HG03108 (cell line): ENCODE results near the gene LDAH.
"Not testable (repeated sequence)": the region's sequence is repeated elsewhere in the genome, so short reads cannot be mapped to it uniquely, and the experiment has no call there.

ENCODE experiments used
- ATAC-seq: cut with Tn5 transposase; IDR thresholded peaks from one replicate; pipeline ENCODE4 v1.9.1; 2021; ENCODE audit warnings: moderate library complexity; ENCODE audit not compliant: unreplicated experiment

The LDAH gene

DNA sequence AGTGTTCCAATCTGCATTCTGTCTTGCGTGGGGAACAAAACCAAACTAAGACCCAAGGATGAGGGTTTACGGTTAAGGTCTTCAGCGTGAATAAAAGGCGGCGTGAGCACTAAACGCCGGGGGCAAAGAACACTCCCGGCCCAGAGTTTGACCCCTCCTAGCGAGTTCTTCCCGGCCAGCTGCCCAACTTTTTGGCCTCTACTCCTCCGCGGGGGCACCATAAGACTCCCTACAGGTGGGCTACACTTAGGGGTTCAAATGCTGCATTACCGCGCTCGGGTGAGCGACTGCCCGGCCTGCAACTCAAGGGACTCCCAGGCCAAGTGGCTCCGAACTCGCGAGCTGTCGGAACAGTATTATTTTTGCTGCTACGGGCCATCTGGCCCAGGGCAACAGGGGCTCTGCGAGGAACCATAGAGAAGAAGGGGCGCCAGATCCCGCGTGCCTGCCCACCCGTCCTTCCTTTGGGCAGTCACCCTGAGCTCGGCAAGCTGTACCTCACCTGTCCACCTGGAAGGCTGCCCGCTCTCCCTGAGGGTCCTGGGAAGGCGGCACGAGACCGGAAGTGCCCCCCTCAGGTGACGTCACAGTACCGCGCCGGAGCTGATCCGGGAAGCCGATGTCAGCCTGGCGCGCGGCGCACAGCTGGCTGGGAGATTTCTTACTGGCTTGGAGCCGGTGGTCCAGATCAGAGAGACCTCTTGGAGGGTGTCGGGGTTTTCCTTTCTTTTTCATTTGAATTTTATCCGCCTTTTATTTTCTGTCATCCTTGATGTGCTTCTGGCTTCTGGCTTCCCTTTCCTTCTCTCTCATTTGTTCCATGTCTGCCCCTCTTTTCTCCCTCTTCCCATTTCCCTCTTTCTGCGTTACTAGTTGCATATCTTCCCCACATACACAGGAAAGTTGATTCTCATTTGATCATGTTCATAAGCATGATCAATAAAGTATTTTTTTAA is at the start of gene LDAH:
TSS of gene LDAH (minus strand) at position 567 of the 956 bp plus-strand sequence. CDS start 21,638 bp downstream, outside the sequence.
- ATAC-seq = peak; percentile 89

DNA sequence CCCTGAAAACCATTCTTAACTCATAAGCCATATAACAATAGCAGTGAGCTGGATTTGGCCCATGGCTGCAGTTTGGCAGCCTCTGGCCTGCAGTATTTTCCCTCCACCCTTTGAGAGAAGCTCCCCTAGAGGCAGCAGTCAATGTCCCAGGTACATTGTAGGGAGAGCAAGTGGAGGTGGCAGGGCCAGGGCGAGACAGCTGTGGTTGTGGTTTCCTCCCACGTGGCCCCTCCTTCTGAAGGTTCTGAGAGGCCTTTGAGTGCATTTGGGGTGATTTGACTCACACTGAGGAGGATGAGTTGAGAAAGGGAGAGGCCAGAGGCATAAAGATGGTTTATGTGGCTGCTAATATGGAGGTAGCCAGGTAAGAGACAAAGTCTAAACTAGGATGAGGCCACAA is 45.5 kb upstream of the LDAH start:
- no peak for ATAC-seq

DNA sequence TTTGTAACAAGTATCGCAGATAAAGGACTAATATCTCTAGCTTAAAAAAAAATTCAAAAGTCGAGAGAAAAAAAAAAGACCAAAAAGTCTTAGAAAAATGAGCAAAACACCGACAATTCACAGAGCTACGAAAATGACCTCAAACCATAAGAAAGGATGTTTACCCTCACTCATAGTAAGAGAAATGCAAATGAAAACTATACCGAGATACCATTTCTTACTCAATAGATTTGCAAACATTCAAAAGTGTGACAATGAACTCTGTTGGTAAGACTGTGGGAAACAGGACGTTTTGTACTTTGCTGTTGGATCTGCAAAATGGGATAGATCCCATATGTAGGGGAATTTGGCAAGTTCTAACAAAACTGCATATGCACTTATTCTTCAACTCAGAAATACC is 39.9 kb upstream of the LDAH start:
- ATAC-seq = no peak

DNA sequence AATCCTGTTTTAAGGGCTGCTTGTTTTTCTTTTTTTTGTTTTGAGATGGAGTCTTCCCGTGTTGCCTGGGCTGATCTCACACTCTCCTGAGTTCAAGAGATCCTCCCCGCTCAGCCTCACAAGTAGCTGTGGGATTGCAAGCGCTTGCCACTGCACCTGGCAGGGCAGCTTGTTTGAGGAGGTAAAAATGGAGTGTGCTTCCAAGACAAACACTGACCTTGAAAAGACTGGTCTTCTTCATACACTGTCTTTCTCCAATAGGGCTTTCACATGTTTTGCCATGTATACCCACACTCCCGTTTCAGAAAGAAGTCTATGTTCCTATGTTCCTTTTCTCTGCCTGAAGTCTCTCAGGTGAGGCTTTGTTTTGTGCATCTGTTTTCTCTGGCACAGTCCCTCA is 32.6 kb upstream of the LDAH start:
- ATAC-seq = no peak

DNA sequence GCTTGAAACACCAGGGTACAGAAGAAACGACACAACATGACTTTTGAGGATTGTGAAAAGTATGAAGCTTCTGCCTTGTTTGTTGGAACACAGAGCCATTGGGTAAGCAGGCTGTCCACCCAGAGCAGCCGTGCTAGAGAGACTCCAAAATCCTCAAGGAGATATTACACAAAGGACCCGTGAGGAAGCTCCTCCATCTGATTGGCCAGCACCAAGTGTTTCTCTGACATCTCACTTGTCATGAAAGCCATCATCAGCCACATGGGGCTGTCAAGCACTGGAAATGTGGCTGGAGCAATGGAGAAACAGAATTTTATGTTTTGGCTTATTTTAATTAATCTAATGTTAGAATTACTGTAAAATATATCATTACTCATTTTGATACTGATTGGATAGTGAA is 29.8 kb upstream of the LDAH start:
- ATAC-seq = no peak

DNA sequence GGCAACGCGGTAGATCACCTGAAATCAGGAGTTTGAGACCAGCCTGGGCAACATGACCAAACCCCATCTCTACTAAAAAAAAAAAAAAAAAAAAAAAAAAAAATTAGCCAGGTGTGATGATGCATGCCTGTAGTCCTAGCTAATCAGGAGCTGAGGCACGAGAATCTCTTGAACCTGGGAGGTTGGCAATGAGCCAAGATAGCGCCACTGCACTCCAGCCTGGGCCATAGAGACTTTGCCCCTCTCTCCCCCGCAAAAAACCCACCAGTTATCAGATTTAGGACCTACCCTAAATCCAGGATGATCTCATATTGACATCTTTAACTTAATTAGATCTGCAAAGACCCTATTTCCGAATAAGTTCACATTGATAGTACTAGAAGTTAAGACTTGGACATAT is 29.2 kb upstream of the LDAH start:
- ATAC-seq = no peak

DNA sequence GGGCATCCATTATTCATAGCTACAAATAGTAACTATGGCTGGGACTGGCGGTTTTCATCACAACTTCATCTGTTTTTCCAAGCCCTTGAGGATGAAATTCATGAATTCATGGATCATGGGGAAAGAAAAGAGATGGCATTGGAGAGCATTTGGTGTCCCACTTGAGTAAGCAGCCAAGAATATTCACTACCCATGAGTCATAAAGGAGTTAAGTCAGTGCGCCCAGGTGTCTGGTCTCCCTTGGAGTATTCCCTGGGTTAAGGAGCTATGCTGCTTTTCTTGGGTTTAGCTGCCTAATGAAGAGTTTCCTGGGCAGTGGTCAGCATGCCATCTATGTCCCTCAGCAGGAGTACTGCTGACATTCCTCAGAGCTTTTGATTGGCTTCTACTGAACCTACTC is 21.3 kb upstream of the LDAH start:
- no peak for ATAC-seq

DNA sequence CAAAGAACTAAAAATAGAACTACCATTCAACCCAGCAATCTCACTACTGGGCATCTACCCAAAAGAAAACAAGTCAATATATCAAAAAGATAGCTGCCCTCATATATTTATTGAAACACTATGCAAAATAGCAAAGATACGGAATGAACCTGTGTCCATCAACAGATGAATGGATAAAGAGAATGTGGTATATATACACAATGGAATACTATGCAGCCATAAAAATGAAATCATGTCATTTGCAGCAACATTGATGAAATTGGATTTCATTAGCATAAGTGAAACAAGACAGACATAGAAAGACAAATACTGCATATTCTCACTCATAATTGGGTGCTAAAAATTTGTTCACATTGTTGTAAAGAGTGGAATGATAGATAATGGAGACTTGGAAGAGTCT is 16.2 kb upstream of the LDAH start:
- ATAC-seq = no peak

DNA sequence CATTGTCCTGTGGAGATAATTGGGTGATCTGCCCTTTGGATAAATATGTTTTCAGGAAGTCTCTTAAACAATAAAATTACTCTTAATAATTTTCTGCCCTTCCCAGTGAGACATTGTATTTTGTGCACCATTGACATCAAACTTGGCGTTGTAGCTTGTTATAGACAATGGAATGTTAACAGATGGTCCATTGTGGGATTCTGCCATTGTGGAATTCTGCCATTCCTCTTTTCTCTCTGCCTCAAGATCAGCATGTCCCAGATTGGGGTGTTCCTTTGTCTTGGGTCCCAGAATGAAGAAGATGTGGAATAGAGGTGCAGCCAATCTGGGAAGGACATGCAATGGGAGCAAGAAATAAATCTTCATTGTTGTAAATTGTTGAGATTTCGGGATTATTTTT is 15.1 kb upstream of the LDAH start:
- ATAC-seq = no peak

DNA sequence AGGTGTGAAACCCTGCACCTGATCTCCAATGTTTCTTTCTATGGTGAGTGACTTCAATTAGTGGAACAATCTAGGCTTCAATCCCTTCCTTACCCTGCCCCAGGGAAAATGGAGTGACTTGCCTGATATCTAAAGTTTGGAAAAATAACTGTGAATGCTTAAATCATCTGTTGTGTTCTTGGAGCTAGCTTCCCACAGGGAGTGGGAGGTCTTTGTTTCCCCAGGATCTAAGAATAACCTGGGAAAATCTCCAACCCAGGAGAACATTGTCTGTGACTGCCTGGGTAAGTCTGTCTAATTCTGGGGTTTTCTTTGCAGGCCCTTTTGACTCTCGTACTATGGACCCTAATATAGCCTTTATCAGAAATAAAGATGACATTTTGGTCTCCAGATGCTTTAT is 13.6 kb upstream of the LDAH start:
- ATAC-seq = no peak

DNA sequence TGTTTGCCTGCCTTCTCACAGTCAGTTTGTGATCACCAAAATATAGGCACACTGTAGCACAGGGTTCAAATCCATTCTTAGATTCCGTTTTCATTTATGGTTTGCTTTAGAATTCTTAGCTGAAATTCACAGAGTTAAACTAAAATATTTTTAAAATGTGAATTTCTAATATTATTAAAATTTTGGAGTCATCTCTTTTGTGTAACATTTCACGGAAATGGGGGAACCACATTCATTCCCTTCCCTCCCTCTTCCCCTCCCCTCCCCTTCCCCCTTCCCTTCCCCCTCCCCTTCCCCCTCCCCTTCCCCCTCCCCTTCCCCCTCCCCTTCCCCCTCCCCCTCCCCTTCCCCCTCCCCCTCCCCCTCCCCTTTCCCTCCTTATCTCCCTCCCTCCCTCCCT is 11.4 kb upstream of the LDAH start:
- no peak for ATAC-seq

DNA sequence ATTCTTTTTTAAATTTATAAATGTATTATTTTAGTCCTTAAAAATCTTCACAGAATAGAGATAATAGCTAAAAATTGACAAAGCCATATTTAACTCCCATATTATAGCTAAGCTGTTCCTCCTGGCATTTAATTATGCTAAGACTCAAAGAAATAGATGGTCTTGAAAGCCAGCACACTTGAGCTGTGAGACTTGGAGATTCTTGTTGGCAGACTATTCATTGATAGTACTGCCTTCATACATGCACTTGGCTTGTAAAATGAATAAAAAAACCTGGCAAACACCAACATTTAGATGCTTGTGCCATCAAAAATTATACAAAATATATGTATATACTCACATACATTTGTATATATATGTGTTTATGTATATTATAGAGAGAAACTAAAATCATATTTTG is 9.7 kb upstream of the LDAH start:
- no peak for ATAC-seq

DNA sequence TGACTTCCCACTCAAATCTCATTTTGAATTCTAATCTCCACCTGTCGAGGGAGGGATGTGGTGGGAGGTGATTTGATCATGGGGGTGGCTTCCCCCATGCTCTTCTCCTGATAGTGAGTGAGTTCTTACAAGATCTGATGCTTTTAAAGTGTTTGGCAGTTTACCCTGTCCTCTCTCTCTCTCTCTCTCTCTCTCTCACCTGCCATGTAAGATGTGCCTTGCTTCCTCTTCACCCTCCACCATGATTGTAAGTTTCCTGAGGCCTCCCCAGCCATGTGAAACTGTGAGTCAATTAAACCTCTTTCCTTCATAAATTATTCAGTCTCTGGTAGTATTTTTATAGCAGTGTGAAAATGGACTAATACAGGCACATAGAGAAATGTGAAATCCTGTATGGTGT is 7.0 kb upstream of the LDAH start:
- ATAC-seq = no peak

DNA sequence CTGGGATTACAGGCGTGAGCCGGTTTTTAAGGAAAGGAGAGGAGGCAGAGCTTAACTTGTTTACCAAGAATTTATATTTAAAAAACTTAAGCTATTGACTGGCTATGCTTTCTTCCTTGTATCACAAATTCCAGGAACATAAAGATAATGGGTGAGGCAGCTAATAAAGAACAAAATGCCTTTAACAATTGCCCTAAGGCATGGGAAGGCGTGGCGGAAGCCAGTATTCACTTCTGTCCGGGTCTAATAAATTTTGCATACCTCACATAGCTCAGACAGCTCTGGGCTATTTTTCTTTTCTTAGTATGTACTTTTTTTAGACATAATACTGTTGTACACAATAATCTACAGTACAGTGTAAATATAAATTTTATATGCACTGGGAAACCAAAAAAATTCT is 1.0 kb upstream of the LDAH start:
- no peak for ATAC-seq

DNA sequence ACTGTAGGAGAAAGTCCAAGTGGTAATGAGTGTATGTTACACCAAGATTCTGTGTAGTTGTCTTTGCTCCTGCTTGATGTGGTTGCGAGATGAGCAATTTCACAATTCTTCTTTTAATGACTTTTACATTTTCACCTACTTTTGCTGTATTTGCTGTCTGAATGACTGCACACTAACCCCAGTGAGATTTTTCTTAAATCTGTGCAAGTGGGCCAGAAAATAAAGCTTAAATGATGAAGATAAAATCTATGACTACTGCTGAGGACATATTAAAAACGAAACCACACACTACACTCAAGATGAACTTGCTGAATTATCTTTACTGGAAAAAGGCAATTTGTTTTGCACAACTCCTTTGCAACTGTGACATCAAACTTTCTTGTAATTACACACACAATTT is 4.1 kb downstream of the LDAH start:
- ATAC-seq = no peak

DNA sequence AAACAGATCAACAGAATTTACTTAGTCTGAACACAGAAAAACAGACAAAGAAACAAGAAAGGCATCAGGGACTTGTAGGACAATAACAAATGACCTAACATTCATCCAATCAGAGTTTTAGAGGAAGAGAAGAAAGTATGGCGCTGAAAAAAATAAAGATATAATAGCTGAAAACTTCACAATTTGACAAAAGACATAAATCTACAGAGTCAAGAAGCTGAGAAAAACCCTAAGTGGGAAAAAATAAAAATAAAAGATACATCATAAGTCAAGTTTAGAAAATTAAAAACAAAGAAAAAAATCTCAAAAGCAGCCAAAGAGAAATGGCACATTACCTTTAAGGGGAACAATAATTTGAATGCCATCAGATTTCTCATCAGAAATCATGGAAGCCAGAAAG is 7.7 kb downstream of the LDAH start:
- no peak for ATAC-seq

DNA sequence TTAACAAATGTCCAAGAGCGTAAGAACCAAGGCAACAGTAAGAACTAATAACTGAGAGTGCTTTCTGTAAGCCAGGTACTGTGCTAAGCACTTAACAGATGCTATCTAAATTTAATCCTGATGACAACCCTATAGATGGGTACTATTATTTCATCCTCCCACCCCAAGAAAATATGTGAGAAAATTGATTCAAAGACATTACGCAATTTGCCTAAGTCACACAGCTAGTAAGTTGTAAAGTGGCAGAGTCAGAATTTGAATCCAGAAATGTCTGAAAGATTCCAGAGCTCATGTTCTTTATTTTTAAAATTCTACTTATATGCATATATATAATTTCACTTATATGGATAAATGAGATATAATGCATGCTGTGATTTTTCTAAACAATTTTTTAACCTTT is 10.1 kb downstream of the LDAH start:
- no peak for ATAC-seq

DNA sequence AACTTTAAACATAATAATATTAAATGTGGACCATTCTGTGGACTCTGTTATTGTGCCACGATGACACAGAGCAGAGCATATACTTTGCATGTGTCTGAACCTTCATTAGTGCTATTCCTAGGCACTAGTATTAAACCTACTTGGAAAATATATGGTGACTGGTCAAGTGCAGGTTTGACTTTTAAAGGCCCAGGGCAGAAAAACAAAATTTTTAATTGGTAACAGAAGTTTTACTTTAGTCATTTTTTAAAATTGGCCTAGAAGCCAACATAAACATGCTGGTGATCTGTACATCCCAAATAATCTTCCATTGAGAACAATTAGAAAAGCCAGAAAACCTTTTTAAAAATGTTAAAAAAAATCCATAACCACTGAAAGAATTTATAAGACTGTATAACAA is 16.6 kb downstream of the LDAH start:
- ATAC-seq = no peak

DNA sequence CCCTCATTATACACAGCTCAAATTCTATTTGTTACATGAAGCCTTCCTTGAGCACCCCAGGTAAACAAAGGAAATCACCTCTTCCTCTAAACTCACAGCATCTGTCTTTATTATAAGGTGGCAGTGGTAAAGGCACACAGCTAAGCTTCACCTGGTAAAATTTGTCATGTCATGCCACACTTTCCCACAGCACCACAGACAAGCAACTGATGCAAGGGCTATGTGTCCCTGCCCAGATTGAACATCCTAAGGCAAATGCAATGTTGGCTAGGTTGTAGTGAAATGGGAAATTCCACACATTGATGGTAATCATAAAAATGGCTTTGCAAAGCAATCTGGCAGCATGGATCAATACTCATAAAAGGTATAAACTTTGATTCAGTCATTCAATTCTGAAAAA is 18.9 kb downstream of the LDAH start:
- ATAC-seq = no peak

DNA sequence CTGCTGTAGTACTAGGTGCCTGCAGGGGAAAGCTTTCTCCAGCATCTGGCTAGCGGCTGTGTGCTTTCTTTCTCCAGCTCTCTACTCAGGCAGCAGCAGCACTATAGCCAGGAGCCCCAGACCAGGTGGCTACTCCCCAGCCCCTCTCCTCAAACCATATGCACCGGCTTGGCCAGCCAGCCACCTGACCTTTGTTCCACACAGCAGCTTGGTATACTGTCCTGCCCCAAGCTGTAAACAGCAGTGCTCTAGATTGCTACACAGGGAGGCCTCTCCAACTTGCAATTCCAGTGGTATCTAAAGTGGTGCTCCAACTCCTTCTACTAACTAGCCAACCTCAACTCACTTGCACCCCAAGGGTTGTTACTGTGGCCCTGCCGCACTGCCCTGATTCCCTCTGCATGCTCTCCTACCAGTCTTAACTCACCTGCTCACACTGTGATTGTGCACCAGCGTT is 19.6 kb downstream of the LDAH start:
- ATAC-seq = no peak

DNA sequence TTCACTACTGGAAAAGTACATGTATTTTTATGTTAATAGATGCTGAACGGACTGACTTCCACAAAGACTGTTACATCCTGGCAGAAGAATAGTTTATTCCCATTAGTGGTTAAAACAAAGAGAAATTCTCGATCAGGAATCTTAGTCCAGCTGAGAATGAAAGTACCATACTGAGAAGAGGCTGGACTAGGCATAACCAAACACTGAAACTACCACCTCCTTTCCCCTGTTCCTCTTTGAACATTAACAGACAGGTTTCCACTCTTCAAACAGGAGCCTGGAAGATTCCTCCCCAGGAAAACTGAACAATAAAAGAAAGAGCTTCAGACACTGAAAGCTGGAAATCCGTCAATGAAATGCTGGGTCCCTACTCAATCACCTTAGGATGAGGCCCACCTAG is 25.8 kb downstream of the LDAH start:
- no peak for ATAC-seq

DNA sequence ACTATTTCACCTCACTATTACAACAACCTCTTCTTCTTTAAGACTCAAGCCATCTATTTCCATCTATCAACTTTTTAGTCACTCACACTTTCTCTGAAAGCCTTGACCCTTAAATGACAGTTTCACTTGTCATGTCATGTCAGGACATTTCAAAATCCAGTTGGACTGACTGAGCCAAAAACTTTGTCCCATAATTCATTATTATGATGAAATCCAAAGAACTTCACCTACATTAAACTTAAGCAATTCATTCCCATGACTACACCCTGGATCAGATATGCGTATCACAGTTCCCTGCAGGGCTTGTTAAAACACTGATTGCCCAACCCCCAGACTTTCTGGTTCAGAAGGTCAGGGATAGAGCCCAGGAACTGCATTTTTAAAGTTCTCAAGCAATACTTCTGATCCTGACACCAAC is 26.5 kb downstream of the LDAH start:
- no peak for ATAC-seq

DNA sequence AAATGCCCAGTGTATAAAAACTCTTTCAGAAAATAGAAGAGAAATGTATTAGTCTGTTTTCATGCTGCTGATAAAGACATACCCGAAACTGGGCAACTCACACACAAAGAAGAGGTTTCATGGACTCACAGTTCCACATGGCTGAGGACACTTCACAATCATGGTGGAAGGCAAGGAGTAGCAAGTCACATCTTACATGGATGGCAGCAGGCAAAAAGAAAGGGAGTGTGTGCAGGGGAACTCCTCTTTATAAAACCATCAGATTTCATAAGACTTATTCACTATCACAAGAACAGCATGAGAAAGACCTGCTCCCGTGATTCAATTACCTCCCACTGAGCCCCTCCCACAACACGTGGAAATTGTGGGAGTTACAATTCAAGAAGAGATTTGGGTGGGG is 29.0 kb downstream of the LDAH start:
- ATAC-seq = not testable (repeated sequence)
